WTC11 (cell line): ENCODE measurements around the gene GLTPD2. TPM values are rescaled to one million over a fixed set of nuclear protein-coding genes. Genes with fewer than 3 reads are reported as not detected.

Experiments
- ATAC-seq: fragments of 200-7000 bp; cut with Tn5 transposase; 2 replicates; pipeline ENCODE4 v1.10.0; 2021; ENCODE audit warnings: mild to moderate bottlenecking, moderate library complexity
- CTCF ChIA-PET: fragments of 300-600 bp; sonication (Branson Sonifier 250); formaldehyde crosslinking; loops from one replicate; lab custom pipeline; 2021; ENCODE audit warnings: antibody characterized with exemption; lab: Charles Lee
- POLR2A ChIA-PET: fragments of 350-600 bp; sonication (Branson Sonifier 250); formaldehyde crosslinking; loops from one replicate; lab custom pipeline; 2021; ENCODE audit warnings: antibody characterized with exemption; lab: Charles Lee
- DNase-seq: peaks from one replicate; pipeline ENCODE4 v3.0.0; 2021; ENCODE audit warnings: low spot score
- H3K27ac Mint-ChIP-seq: 2 replicates; pipeline ENCODE4 v1.8.0; 2021; ENCODE audit warnings: mixed read lengths
- H3K27me3 Mint-ChIP-seq: 2 replicates; pipeline ENCODE4 v1.8.0; 2021; ENCODE audit warnings: low read depth, mild to moderate bottlenecking, moderate library complexity, mixed read lengths
- H3K36me3 Mint-ChIP-seq: 2 replicates; pipeline ENCODE4 v1.8.0; 2021; ENCODE audit warnings: mixed read lengths
- H3K4me1 Mint-ChIP-seq: 2 replicates; pipeline ENCODE4 v1.8.0; 2022; ENCODE audit warnings: mixed read lengths
- H3K4me3 Mint-ChIP-seq: 2 replicates; pipeline ENCODE4 v1.8.0; 2021; ENCODE audit warnings: mild to moderate bottlenecking, moderate library complexity, mixed read lengths
- H3K9me3 Mint-ChIP-seq: 2 replicates; pipeline ENCODE4 v1.8.0; 2021; ENCODE audit warnings: mixed read lengths
- ATF6 ChIP-seq: sonication (generic); formaldehyde crosslinking; IDR thresholded peaks from 2 replicates; pipeline ENCODE4 v1.8.1; 2023; ENCODE audit warnings: mild to moderate bottlenecking, missing genetic modification reagents
- CDX4 ChIP-seq: fragments of 250-450 bp; sonication (Bioruptor Pico); IDR thresholded peaks from 2 replicates; pipeline ENCODE4 v1.9.0; 2021; ENCODE audit warnings: moderate library complexity, mild to moderate bottlenecking, inconsistent platforms, borderline replicate concordance
- E2F4 ChIP-seq: sonication (generic); formaldehyde crosslinking; IDR thresholded peaks from 2 replicates; pipeline ENCODE4 v1.8.1; 2022; ENCODE audit warnings: low read depth, mild to moderate bottlenecking, moderate library complexity, missing genetic modification reagents, borderline replicate concordance
- OVOL2 ChIP-seq: fragments of 250-450 bp; sonication (Bioruptor Pico); IDR thresholded peaks from 2 replicates; pipeline ENCODE4 v1.9.0; 2021; ENCODE audit warnings: mild to moderate bottlenecking, borderline replicate concordance
- TCF7 ChIP-seq: sonication (generic); formaldehyde crosslinking; IDR thresholded peaks from 2 replicates; pipeline ENCODE4 v1.8.0; 2022; ENCODE audit warnings: mild to moderate bottlenecking, low read depth, missing genetic modification reagents, moderate library complexity
- ZBTB21 ChIP-seq: sonication (generic); formaldehyde crosslinking; IDR thresholded peaks from 2 replicates; pipeline ENCODE4 v1.8.1; 2023; ENCODE audit warnings: mild to moderate bottlenecking, missing genetic modification reagents, borderline replicate concordance
- ZNF232 ChIP-seq: sonication (generic); formaldehyde crosslinking; IDR thresholded peaks from 2 replicates; pipeline ENCODE4 v1.8.0; 2022; ENCODE audit warnings: mild to moderate bottlenecking, missing genetic modification reagents
- ZNF263 ChIP-seq: sonication (generic); formaldehyde crosslinking; IDR thresholded peaks from 2 replicates; pipeline ENCODE4 v1.8.1; 2022; ENCODE audit warnings: low read depth, mild to moderate bottlenecking, moderate library complexity, missing genetic modification reagents
- ZNF423 ChIP-seq: fragments of 250-450 bp; sonication (Bioruptor Pico); IDR thresholded peaks from 2 replicates; pipeline ENCODE4 v2.1.2; 2022; ENCODE audit warnings: mild to moderate bottlenecking, moderate library complexity
- total RNA-seq: library from RNA; stranded (reverse); gene quantifications from 3 replicates; pipeline ENCODE4 v1.2.3, GENCODE V29; 2021
- TF ChIP-seq, protein P1 (sequence below): fragments of 250-450 bp; sonication (Bioruptor Pico); IDR thresholded peaks from 2 replicates; pipeline ENCODE4 v1.9.0; 2021; ENCODE audit warnings: mild to moderate bottlenecking
- TF ChIP-seq, protein P2 (sequence below): sonication (generic); formaldehyde crosslinking; IDR thresholded peaks from 2 replicates; pipeline ENCODE4 v1.8.0; 2022; ENCODE audit warnings: mild to moderate bottlenecking, missing genetic modification reagents
- TF ChIP-seq, protein P3 (sequence below): sonication (generic); formaldehyde crosslinking; IDR thresholded peaks from 2 replicates; pipeline ENCODE4 v1.8.0; 2022; ENCODE audit warnings: mild to moderate bottlenecking, missing genetic modification reagents

The GLTPD2 gene
- total RNA-seq, 1 experiment from 2014 or later, result not detected

DNA sequence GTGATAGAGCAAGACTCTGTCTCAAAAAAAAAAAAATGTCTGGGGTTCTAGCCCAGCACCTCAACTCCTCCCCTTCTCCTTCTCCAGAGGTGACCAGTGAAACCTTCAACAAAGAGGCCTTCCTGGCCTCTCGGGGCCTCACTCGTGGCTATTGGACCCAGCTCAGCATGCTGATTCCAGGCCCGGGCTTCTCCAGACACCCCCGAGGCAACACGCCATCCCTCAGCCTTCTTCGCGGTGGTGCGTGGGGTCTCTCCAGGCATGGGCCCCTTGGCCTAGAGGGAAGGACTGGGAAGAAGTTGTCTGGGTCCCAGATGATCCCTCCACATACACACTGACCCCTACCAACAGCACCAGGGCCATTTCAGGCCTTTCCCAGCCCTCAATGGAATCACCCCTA is 45.5 kb upstream of the GLTPD2 start (continued):
- TF ChIP-seq, protein P1, sequence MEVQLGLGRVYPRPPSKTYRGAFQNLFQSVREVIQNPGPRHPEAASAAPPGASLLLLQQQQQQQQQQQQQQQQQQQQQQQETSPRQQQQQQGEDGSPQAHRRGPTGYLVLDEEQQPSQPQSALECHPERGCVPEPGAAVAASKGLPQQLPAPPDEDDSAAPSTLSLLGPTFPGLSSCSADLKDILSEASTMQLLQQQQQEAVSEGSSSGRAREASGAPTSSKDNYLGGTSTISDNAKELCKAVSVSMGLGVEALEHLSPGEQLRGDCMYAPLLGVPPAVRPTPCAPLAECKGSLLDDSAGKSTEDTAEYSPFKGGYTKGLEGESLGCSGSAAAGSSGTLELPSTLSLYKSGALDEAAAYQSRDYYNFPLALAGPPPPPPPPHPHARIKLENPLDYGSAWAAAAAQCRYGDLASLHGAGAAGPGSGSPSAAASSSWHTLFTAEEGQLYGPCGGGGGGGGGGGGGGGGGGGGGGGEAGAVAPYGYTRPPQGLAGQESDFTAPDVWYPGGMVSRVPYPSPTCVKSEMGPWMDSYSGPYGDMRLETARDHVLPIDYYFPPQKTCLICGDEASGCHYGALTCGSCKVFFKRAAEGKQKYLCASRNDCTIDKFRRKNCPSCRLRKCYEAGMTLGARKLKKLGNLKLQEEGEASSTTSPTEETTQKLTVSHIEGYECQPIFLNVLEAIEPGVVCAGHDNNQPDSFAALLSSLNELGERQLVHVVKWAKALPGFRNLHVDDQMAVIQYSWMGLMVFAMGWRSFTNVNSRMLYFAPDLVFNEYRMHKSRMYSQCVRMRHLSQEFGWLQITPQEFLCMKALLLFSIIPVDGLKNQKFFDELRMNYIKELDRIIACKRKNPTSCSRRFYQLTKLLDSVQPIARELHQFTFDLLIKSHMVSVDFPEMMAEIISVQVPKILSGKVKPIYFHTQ (CRISPR knock-in tag), result no peak
- TF ChIP-seq, protein P2, sequence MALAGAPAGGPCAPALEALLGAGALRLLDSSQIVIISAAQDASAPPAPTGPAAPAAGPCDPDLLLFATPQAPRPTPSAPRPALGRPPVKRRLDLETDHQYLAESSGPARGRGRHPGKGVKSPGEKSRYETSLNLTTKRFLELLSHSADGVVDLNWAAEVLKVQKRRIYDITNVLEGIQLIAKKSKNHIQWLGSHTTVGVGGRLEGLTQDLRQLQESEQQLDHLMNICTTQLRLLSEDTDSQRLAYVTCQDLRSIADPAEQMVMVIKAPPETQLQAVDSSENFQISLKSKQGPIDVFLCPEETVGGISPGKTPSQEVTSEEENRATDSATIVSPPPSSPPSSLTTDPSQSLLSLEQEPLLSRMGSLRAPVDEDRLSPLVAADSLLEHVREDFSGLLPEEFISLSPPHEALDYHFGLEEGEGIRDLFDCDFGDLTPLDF (CRISPR knock-in tag), result no peak
- TF ChIP-seq ATF6 (no peak), CDX4 (CRISPR knock-in tag) (no peak)

- TF ChIP-seq OVOL2 (CRISPR knock-in tag) (no peak), ZNF232 (no peak), ZBTB21 (no peak), TCF7 (CRISPR knock-in tag) (no peak), ZNF423 (CRISPR knock-in tag) (no peak), E2F4 (CRISPR knock-in tag) (no peak), ZNF263 (no peak)
- TF ChIP-seq, protein P3, sequence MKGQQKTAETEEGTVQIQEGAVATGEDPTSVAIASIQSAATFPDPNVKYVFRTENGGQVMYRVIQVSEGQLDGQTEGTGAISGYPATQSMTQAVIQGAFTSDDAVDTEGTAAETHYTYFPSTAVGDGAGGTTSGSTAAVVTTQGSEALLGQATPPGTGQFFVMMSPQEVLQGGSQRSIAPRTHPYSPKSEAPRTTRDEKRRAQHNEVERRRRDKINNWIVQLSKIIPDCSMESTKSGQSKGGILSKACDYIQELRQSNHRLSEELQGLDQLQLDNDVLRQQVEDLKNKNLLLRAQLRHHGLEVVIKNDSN (CRISPR knock-in tag), result no peak
- TF ChIP-seq, all 79 proteins: peak for 0
- H3K36me3 Mint-ChIP-seq, result no peaks in the 10 kb centered on the region
- ChIA-PET POLR2A (no interaction called here), CTCF (interaction anchor here (0.6 to 1.9 kb wide), 6 partner anchors 12 to 156 kb away, joined by 3 to 5 read pairs (median 4); partner anchors contain the start of genes ARRB2, GLTPD2, MED11 and VMO1)
- peaks cover 27% of the 10 kb centered on the region for H3K4me1 Mint-ChIP-seq
- H3K4me3 Mint-ChIP-seq, result no peak overlapping the region
- no peak for ATAC-seq
- H3K27me3 Mint-ChIP-seq, result peaks cover 54% of the 10 kb centered on the region
- H3K9me3 Mint-ChIP-seq, result no peaks in the 10 kb centered on the region
- no peak overlapping the region for H3K27ac Mint-ChIP-seq
- DNase-seq, result no peak
These were observed 44.9 kb upstream of the GLTPD2 start for GRCh38 chr17:4743898-4744297.
